ENCODE measurements around the gene RAB17. TPM values are rescaled to one million over a fixed set of nuclear protein-coding genes. Genes with fewer than 3 reads are reported as not detected.

Gene RAB17
- total RNA-seq, 1 donor: 0.10 TPM

GRCh38 chr2:237628247-237629187, 38.0 kb upstream of the RAB17 start:
- peaks cover 39% of the 10 kb centered on the region for H3K4me1 ChIP-seq (ENCODE audit: insufficient read depth, low read length)
- peak overlapping the region; percentile 37 for H3K4me3 ChIP-seq (ENCODE audit: low read length)
- H3K27me3 ChIP-seq (ENCODE audit: insufficient read depth, low read length): peaks cover 16% of the 10 kb centered on the region
- no peaks in the 10 kb centered on the region for H3K9me3 ChIP-seq (ENCODE audit: low read depth, low read length)

DNA sequence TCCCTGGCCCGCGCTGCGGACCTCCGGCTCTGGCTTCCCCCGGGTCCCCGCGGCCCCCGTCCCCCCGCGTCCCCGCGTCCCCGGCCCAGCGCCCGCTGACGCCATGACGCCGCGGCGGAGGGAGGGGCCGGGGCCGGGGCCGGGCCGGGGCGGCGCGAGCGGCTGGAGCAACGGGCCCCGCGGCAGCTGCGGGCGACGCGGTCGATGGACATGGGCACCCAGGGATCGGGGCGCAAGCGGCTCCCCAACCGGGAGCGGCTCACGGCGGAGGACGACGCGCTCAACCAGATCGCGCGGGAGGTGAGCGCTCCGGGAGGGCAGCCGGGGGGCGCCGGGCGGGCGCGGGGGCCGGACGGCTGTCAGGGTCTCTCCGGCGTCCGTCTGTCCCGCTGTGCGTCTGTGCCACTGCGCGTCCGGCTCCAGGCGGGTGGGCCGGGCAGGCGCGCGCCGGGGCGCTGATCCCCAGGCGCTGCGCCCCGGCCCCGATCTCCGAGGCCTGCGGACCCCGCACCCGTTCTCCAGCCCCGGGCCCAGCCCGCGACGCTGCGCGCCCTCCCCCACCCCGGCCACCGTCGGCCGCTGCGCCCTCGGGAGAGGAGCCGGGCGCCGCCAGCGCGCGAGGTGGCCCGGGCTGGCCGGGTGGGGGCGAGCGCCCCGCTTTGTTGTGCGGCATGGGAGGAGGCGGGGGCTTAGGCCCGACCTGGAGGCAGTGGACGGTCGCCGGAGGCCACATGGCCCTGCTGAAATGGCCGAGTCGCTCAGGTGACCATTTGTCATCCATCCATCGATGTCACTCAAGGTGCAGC, 37.1 kb upstream of the RAB17 start, which contains the start of gene LRRFIP1:
TSS of gene LRRFIP1 (plus strand) at position 147 of the 806 bp plus-strand sequence. CDS start at position 205, 58 bp downstream.
- Histone ChIP-seq H3K27me3 (ENCODE audit: insufficient read depth, low read length) (peaks cover 16% of the 10 kb centered on the region), H3K4me3 (ENCODE audit: low read length) (peak within 1 kb of the TSS; percentile 37), H3K9me3 (ENCODE audit: low read depth, low read length) (no peaks in the 10 kb centered on the region)

GRCh38 chr2:237626813-237627440, 36.4 kb upstream of the RAB17 start:
- H3K4me3 ChIP-seq (ENCODE audit: low read length): no peak overlapping the region

More for the DNA sequence above, 37.1 kb upstream of the RAB17 start, which contains the start of gene LRRFIP1:
- peaks cover 39% of the 10 kb centered on the region for H3K4me1 ChIP-seq (ENCODE audit: insufficient read depth, low read length)

GRCh38 chr2:237625777-237626176, 35.2 kb upstream of the RAB17 start:
- Histone ChIP-seq H3K4me1 (ENCODE audit: insufficient read depth, low read length) (peaks cover 39% of the 10 kb centered on the region), H3K4me3 (ENCODE audit: low read length) (no peak overlapping the region), H3K9me3 (ENCODE audit: low read depth, low read length) (no peaks in the 10 kb centered on the region), H3K27me3 (ENCODE audit: insufficient read depth, low read length) (peaks cover 16% of the 10 kb centered on the region)

More at GRCh38 chr2:237626813-237627440, 36.4 kb upstream of the RAB17 start:
- Histone ChIP-seq H3K27me3 (ENCODE audit: insufficient read depth, low read length) (peaks cover 16% of the 10 kb centered on the region), H3K4me1 (ENCODE audit: insufficient read depth, low read length) (peaks cover 39% of the 10 kb centered on the region), H3K9me3 (ENCODE audit: low read depth, low read length) (no peaks in the 10 kb centered on the region)

- Histone ChIP-seq H3K4me3 (ENCODE audit: low read length) (no peak overlapping the region), H3K4me1 (ENCODE audit: insufficient read depth, low read length) (peaks cover 39% of the 10 kb centered on the region), H3K27me3 (ENCODE audit: insufficient read depth, low read length) (peaks cover 16% of the 10 kb centered on the region), H3K9me3 (ENCODE audit: low read depth, low read length) (no peaks in the 10 kb centered on the region)
Measured at GRCh38 chr2:237625216-237625705, 34.7 kb upstream of the RAB17 start.

GRCh38 chr2:237624565-237624964, 34.0 kb upstream of the RAB17 start:
- no peak overlapping the region for H3K4me3 ChIP-seq (ENCODE audit: low read length)
- H3K4me1 ChIP-seq (ENCODE audit: insufficient read depth, low read length): peaks cover 39% of the 10 kb centered on the region

GRCh38 chr2:237623428-237624403, 33.2 kb upstream of the RAB17 start:
- no peaks in the 10 kb centered on the region for H3K9me3 ChIP-seq (ENCODE audit: low read depth, low read length)
- no peak overlapping the region for H3K4me3 ChIP-seq (ENCODE audit: low read length)
- H3K4me1 ChIP-seq (ENCODE audit: insufficient read depth, low read length): peaks cover 39% of the 10 kb centered on the region
- peaks cover 8% of the 10 kb centered on the region for H3K27me3 ChIP-seq (ENCODE audit: insufficient read depth, low read length)

More at GRCh38 chr2:237624565-237624964, 34.0 kb upstream of the RAB17 start:
- Histone ChIP-seq H3K27me3 (ENCODE audit: insufficient read depth, low read length) (peaks cover 13% of the 10 kb centered on the region), H3K9me3 (ENCODE audit: low read depth, low read length) (no peaks in the 10 kb centered on the region)

DNA sequence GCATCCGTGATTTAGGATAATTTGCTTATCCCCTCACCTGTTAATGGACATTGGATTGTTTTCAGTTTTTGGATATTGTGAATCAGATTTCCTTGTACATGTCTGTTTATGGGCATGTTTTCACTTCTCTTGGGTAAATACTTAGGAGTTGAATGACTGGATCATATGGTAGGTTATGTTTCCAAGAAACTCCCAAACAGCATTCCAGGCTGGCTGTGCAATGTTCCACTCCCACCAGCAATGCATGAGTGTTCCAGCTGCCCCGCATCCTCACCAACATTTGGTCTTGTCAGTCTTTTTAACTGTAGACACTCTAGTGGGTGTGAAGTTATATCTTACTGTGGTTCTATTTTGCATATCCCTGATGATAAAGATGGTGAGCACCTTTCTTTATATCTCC, 27.9 kb upstream of the RAB17 start:
- Histone ChIP-seq H3K4me1 (ENCODE audit: insufficient read depth, low read length) (peaks cover 29% of the 10 kb centered on the region), H3K27me3 (ENCODE audit: insufficient read depth, low read length) (peaks cover 2% of the 10 kb centered on the region), H3K4me3 (ENCODE audit: low read length) (no peak overlapping the region), H3K9me3 (ENCODE audit: low read depth, low read length) (no peaks in the 10 kb centered on the region)

- no peaks in the 10 kb centered on the region for H3K9me3 ChIP-seq (ENCODE audit: low read depth, low read length)
Measured at GRCh38 chr2:237617587-237617982, 27.1 kb upstream of the RAB17 start.

GRCh38 chr2:237616734-237617586, 26.4 kb upstream of the RAB17 start:
- no peaks in the 10 kb centered on the region for H3K9me3 ChIP-seq (ENCODE audit: low read depth, low read length)

More at GRCh38 chr2:237617587-237617982, 27.1 kb upstream of the RAB17 start:
- peaks cover 31% of the 10 kb centered on the region for H3K4me1 ChIP-seq (ENCODE audit: insufficient read depth, low read length)
- H3K27me3 ChIP-seq (ENCODE audit: insufficient read depth, low read length): peaks cover 2% of the 10 kb centered on the region
- no peak overlapping the region for H3K4me3 ChIP-seq (ENCODE audit: low read length)

DNA sequence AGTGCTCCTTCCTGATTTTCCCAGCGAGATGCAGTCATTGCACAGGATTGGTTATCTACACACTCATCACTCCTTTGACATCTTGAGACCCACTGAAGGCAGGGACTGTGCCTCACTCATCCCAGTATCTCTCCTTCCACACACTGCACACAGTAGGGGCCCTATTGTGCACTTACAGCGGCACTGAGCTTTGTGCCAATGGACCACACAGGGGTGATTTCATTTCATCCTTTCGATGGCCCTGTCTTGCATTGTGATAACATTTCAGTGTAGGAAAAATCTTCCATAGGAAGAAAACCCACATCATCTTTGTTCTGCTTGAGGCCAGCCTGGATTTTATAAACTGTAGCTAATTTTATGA, 25.8 kb upstream of the RAB17 start:
- Histone ChIP-seq H3K4me3 (ENCODE audit: low read length) (no peak overlapping the region), H3K27me3 (ENCODE audit: insufficient read depth, low read length) (peaks cover 2% of the 10 kb centered on the region), H3K9me3 (ENCODE audit: low read depth, low read length) (no peaks in the 10 kb centered on the region), H3K4me1 (ENCODE audit: insufficient read depth, low read length) (peaks cover 31% of the 10 kb centered on the region)

More at GRCh38 chr2:237616734-237617586, 26.4 kb upstream of the RAB17 start:
- peaks cover 31% of the 10 kb centered on the region for H3K4me1 ChIP-seq (ENCODE audit: insufficient read depth, low read length)
- H3K4me3 ChIP-seq (ENCODE audit: low read length): no peak overlapping the region
- H3K27me3 ChIP-seq (ENCODE audit: insufficient read depth, low read length): peaks cover 2% of the 10 kb centered on the region

GRCh38 chr2:237615631-237616249, 25.2 kb upstream of the RAB17 start:
- peaks cover 2% of the 10 kb centered on the region for H3K27me3 ChIP-seq (ENCODE audit: insufficient read depth, low read length)
- H3K9me3 ChIP-seq (ENCODE audit: low read depth, low read length): no peaks in the 10 kb centered on the region
- peaks cover 31% of the 10 kb centered on the region for H3K4me1 ChIP-seq (ENCODE audit: insufficient read depth, low read length)
- H3K4me3 ChIP-seq (ENCODE audit: low read length): no peak overlapping the region

All from mononuclear cell (primary cell).